ENCODE data around the gene SLC25A10.

SLC25A10 gene

DNA sequence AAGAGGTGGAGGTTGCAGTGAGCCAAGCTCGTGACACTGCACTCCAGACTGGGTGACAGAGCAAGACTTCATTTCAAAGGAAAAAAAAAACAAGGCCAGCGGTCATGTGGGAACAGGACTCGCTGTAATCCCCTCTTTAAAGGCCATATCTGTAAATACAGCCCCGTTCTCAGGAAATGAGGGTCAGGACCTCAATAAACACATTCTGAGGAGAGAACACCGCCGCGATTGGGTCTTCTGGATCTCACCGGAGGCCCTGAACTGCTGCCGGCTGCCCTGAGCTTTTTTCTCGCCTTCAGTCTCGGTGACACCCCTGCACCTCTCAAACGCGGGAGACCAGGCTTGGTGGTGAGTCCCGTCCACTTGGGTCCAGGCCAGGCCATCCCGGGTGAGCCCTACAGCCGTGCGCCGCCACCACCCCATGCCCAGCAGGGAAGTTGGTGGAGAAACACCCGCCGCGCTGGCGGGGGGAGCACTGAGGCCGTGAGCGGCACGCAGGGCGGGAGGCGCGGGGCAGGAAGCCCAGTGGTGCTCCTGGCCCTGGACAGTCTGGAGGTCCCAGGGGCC is 28.4 kb downstream of the SLC25A10 start:
- Histone ChIP-seq H3K4me1 (ENCODE audit: control insufficient read depth, insufficient read depth, low read length) (no peaks in the 10 kb centered on the region), H3K9me3 (ENCODE audit: control insufficient read depth in 2 of 2, low read length in 2 of 2) (no peaks in the 10 kb centered on the region), H3K4me3 (ENCODE audit: low read length in 2 of 2) (no peak overlapping the region), H3K27me3 (ENCODE audit: control insufficient read depth in 1 of 2, insufficient read depth in 2 of 2, low read length in 2 of 2) (peaks cover 14 to 15% of the 10 kb centered on the region in 2 donors), H3K27ac (ENCODE audit: low read length) (no peak overlapping the region), H3K9ac (ENCODE audit: low read length in 2 of 2) (no peak overlapping the region), H3K36me3 (ENCODE audit: control insufficient read depth in 2 of 2, insufficient read depth in 2 of 2, low read length in 2 of 2) (no peaks in the 10 kb centered on the region)

DNA sequence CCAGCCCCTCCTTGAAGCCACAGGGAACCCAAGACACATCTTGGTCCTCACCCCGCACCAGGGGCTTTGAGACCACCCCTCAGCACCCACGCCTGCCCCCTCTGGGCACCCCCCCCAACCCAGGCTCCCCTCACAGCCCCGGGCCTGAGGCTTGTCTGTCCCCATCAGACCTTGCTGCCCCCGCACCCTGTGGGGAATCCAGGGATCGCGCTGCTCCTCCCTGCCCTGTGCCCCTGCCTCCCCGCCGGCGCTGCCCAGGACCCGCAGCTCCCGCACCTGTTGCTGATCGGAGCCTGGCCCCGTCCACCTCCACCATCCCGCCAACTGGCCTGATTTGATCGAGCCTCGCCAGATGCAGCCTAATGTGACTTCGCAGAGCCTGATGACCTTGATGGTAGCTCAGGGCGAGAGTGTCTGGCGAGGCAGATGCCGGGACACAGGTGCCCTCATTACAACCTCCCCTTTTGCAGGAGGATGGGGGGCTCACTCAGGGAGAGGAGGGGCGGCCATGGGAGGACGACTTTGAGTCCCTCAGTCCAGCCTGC is 29.0 kb downstream of the SLC25A10 start:
- H3K27me3 ChIP-seq (ENCODE audit: control insufficient read depth in 1 of 2, insufficient read depth in 2 of 2, low read length in 2 of 2), result peaks cover 11% of the 10 kb centered on the region in 2 donors
- H3K9me3 ChIP-seq (ENCODE audit: control insufficient read depth in 2 of 2, low read length in 2 of 2), result no peaks in the 10 kb centered on the region
- H3K27ac ChIP-seq (ENCODE audit: low read length), result no peak overlapping the region
- H3K4me3 ChIP-seq (ENCODE audit: low read length in 2 of 2), result no peak overlapping the region
- no peaks in the 10 kb centered on the region for H3K36me3 ChIP-seq (ENCODE audit: control insufficient read depth in 2 of 2, insufficient read depth in 2 of 2, low read length in 2 of 2)
- no peaks in the 10 kb centered on the region for H3K4me1 ChIP-seq (ENCODE audit: control insufficient read depth, insufficient read depth, low read length)
- H3K9ac ChIP-seq (ENCODE audit: low read length in 2 of 2), result no peak overlapping the region

DNA sequence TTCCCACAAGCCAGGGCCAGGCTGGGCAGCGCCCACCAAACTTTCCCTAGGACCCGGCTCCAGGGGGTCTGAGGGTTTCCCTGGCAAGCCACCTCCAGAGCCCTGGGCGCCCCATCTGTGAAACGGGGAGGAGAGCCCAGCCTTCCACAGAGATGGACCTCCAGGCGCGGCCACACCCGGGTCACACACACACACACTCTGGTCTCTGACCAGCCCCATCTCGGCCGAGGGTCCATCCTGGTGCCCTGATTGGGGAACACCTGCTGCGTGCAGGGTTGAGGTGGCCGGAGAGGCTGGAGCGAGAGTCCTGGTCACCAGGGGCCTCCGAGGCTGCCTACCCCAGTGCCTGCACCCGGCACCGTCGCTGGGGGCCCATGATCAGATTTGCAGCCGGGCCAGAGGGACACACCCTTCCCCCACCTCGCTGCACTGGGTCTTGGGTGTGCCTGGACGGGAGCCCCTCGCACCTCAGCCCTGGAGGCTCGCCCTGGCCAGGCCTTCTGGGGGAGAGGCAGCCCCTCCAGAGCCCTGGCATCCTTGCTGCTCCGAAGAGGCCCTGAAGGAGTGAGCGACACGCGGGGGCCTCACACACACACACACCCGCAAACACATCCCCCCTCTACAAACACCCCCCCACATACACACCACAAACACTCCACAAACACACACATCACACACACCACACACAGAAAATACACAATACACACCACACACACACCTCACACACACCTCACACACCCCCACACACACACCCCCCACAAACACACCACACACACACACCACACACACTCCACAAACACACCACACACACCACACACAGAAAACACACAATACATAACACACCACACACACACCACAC is 29.7 kb downstream of the SLC25A10 start:
- H3K27ac ChIP-seq (ENCODE audit: low read length), result no peak overlapping the region
- H3K9ac ChIP-seq (ENCODE audit: low read length in 2 of 2), result no peak overlapping the region
- no peak overlapping the region for H3K4me3 ChIP-seq (ENCODE audit: low read length in 2 of 2)
- no peaks in the 10 kb centered on the region for H3K4me1 ChIP-seq (ENCODE audit: control insufficient read depth, insufficient read depth, low read length)
- peaks cover 11% of the 10 kb centered on the region in 2 donors for H3K27me3 ChIP-seq (ENCODE audit: control insufficient read depth in 1 of 2, insufficient read depth in 2 of 2, low read length in 2 of 2)
- no peaks in the 10 kb centered on the region for H3K9me3 ChIP-seq (ENCODE audit: control insufficient read depth in 2 of 2, low read length in 2 of 2)
- H3K36me3 ChIP-seq (ENCODE audit: control insufficient read depth in 2 of 2, insufficient read depth in 2 of 2, low read length in 2 of 2), result no peaks in the 10 kb centered on the region
